ENCODE measurements around the gene WWOX. TPM values are rescaled to one million over a fixed set of nuclear protein-coding genes. Genes with fewer than 3 reads are reported as not detected.

The WWOX gene
- total and polyA plus RNA-seq, 2 donors (not counting 3 experiments of a cell fraction or from before 2014, with no cell fraction given) = 6.2 to 12.5 TPM

DNA sequence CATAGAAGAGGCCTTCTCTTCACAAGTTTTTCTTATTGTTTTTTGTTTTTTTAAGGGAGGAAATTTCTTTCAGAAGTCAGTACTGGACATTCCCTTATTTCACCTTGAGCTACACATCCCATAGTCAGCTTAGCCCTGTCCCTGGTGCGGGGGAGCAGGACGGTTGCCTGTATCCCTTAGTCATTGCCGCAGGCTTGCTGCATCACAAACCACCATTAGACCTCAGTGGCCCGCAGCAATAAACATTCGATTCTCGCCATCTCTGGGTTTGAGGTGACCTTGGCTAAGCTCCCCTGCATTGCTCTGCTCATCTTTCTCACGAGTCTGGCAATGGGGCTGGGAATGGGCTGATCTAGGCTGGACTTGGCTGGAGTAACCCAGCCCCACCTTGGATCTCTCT, 692.5 kb downstream of the WWOX start:
- Histone ChIP-seq H3K4me2 (ENCODE audit: insufficient read depth, low read length) (no peak overlapping the region), H3K4me1 (ENCODE audit: control insufficient read depth, extremely low read depth, insufficient read depth, low read length) (no peaks in the 10 kb centered on the region), H3K9me3 (replicated peaks; ENCODE audit: control insufficient read depth, insufficient read depth, low read length) (peaks cover 3% of the 10 kb centered on the region), H3K27me3 (ENCODE audit: control insufficient read depth in 2 of 2, insufficient read depth in 2 of 2, low read length in 2 of 2) (no peaks in the 10 kb centered on the region), H3K27ac (ENCODE audit: insufficient read depth, low read depth, low read length) (no peak overlapping the region), H3K79me2 (ENCODE audit: control insufficient read depth, insufficient read depth, low read length) (no peaks in the 10 kb centered on the region), H3K9ac (replicated peaks; ENCODE audit: extremely low read depth, insufficient read depth, low read length) (no peak overlapping the region), H3K4me3 (replicated peaks in 1 of 3; ENCODE audit: insufficient read depth in 1 of 3, low read depth in 1 of 3, low read length in 3 of 3) (no peak overlapping the region), H2AFZ (ENCODE audit: low read depth, low read length) (no peak overlapping the region), H4K20me1 (replicated peaks; ENCODE audit: control insufficient read depth, extremely low read depth, insufficient read depth, low read length) (no peaks in the 10 kb centered on the region), H3K36me3 (ENCODE audit: control insufficient read depth in 2 of 2, extremely low read depth in 1 of 2, insufficient read depth in 2 of 2, low read length in 2 of 2) (no peaks in the 10 kb centered on the region), H3K9me1 (replicated peaks; ENCODE audit: control insufficient read depth, extremely low read depth, insufficient read depth, low read length) (no peaks in the 10 kb centered on the region)
- BruUV-seq (replicated peaks) = no TSS peak
- DNase-seq (ENCODE audit: low read depth, low spot score) (no peak), FAIRE-seq (no peak)
- intact Hi-C loops (cut with micrococcal nuclease) = no loop called here
- ChIA-PET CTCF (no interaction called here), POLR2A (no interaction called here)
- TF ChIP-seq POLR2AphosphoS5 (IDR thresholded peaks at IDR 0.05; ENCODE audit: insufficient read depth, low read depth, low read length) (no peak), GATA2 (IDR thresholded peaks at IDR 0.05; ENCODE audit: insufficient read depth, insufficient read length, low read depth, low read length) (no peak), POLR2A (IDR thresholded peaks at IDR 0.05; ENCODE audit: low read depth, low read length) (no peak), EZH2 (IDR thresholded peaks at IDR 0.05; ENCODE audit: borderline replicate concordance, low read depth, low read length, severe bottlenecking) (no peak)
- TF ChIP-seq, protein P1, sequence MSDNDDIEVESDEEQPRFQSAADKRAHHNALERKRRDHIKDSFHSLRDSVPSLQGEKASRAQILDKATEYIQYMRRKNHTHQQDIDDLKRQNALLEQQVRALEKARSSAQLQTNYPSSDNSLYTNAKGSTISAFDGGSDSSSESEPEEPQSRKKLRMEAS (IDR thresholded peaks at IDR 0.05; ENCODE audit: insufficient read depth, insufficient read length) = no peak
- TF ChIP-seq, protein P2, sequence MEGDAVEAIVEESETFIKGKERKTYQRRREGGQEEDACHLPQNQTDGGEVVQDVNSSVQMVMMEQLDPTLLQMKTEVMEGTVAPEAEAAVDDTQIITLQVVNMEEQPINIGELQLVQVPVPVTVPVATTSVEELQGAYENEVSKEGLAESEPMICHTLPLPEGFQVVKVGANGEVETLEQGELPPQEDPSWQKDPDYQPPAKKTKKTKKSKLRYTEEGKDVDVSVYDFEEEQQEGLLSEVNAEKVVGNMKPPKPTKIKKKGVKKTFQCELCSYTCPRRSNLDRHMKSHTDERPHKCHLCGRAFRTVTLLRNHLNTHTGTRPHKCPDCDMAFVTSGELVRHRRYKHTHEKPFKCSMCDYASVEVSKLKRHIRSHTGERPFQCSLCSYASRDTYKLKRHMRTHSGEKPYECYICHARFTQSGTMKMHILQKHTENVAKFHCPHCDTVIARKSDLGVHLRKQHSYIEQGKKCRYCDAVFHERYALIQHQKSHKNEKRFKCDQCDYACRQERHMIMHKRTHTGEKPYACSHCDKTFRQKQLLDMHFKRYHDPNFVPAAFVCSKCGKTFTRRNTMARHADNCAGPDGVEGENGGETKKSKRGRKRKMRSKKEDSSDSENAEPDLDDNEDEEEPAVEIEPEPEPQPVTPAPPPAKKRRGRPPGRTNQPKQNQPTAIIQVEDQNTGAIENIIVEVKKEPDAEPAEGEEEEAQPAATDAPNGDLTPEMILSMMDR (IDR thresholded peaks at IDR 0.05; ENCODE audit: extremely low read depth in 1 of 2, insufficient read depth in 1 of 2, low read depth in 1 of 2, low read length in 2 of 2) = no peak
- dilution Hi-C loops (cut with MboI; ENCODE audit: extremely low pct_ligation_motif_present, low sequenced_read_pairs) = no loop called here

DNA sequence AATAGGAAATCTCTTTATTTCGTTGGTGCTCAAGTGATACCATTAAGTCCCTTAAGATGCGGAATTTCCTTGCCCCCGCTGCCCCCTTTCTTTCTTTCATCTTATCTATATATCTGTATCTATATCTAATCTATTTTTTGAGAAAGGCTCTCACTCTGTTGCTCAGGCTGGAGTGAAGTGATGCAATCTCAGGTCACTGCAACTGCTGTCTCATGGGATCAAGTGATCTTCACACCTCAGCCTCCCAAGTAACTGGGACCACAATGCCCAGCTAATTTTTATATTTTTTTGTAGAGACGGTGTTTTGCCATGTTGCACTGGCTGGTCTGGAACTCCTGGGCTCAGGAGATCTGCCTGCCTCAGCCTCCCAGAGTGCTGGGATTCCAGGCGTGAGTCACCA, 693.5 kb downstream of the WWOX start:
- Histone ChIP-seq H3K9me3 (replicated peaks; ENCODE audit: control insufficient read depth, insufficient read depth, low read length) (peaks cover 3% of the 10 kb centered on the region), H3K9ac (replicated peaks; ENCODE audit: extremely low read depth, insufficient read depth, low read length) (no peak overlapping the region), H3K27ac (ENCODE audit: insufficient read depth, low read depth, low read length) (no peak overlapping the region), H3K9me1 (replicated peaks; ENCODE audit: control insufficient read depth, extremely low read depth, insufficient read depth, low read length) (no peaks in the 10 kb centered on the region), H4K20me1 (replicated peaks; ENCODE audit: control insufficient read depth, extremely low read depth, insufficient read depth, low read length) (no peaks in the 10 kb centered on the region), H3K79me2 (ENCODE audit: control insufficient read depth, insufficient read depth, low read length) (no peaks in the 10 kb centered on the region), H3K4me2 (ENCODE audit: insufficient read depth, low read length) (no peak overlapping the region), H3K27me3 (ENCODE audit: control insufficient read depth in 2 of 2, insufficient read depth in 2 of 2, low read length in 2 of 2) (no peaks in the 10 kb centered on the region), H3K36me3 (ENCODE audit: control insufficient read depth in 2 of 2, extremely low read depth in 1 of 2, insufficient read depth in 2 of 2, low read length in 2 of 2) (no peaks in the 10 kb centered on the region), H2AFZ (ENCODE audit: low read depth, low read length) (no peak overlapping the region), H3K4me3 (replicated peaks in 1 of 3; ENCODE audit: insufficient read depth in 1 of 3, low read depth in 1 of 3, low read length in 3 of 3) (no peak overlapping the region), H3K4me1 (ENCODE audit: control insufficient read depth, extremely low read depth, insufficient read depth, low read length) (no peaks in the 10 kb centered on the region)
- ChIA-PET POLR2A (no interaction called here), CTCF (no interaction called here)
- intact Hi-C loops (cut with micrococcal nuclease) = no loop called here
- BruUV-seq (replicated peaks) = no TSS peak
- DNase-seq (ENCODE audit: low read depth, low spot score) = no peak
- dilution Hi-C loops (cut with MboI; ENCODE audit: extremely low pct_ligation_motif_present, low sequenced_read_pairs) = no loop called here
- TF ChIP-seq POLR2A (IDR thresholded peaks at IDR 0.05; ENCODE audit: low read depth, low read length) (no peak), EZH2 (IDR thresholded peaks at IDR 0.05; ENCODE audit: borderline replicate concordance, low read depth, low read length, severe bottlenecking) (no peak), GATA2 (IDR thresholded peaks at IDR 0.05; ENCODE audit: insufficient read depth, insufficient read length, low read depth, low read length) (no peak), FOS (IDR thresholded peaks at IDR 0.05; ENCODE audit: borderline replicate concordance, insufficient read depth, low read length) (no peak), POLR2AphosphoS5 (IDR thresholded peaks at IDR 0.05; ENCODE audit: insufficient read depth, low read depth, low read length) (no peak), JUN (IDR thresholded peaks at IDR 0.05; ENCODE audit: borderline replicate concordance, insufficient read depth, insufficient read length, low read depth) (no peak), MYC (IDR thresholded peaks at IDR 0.05; ENCODE audit: low read depth, low read length) (no peak)
- TF ChIP-seq, protein P2 (IDR thresholded peaks at IDR 0.05; ENCODE audit: extremely low read depth in 1 of 2, insufficient read depth in 1 of 2, low read depth in 1 of 2, low read length in 2 of 2) = no peak
- TF ChIP-seq, protein P1 (IDR thresholded peaks at IDR 0.05; ENCODE audit: insufficient read depth, insufficient read length) = no peak
- no peak for FAIRE-seq
